OCI-LY7 (cell line): ENCODE data around the gene HACD1. TPM values are rescaled to one million over a fixed set of nuclear protein-coding genes. Genes with fewer than 3 reads are reported as not detected.

Experiments
- BruUV-seq: library from RNA; stranded (reverse); fragments of 400-500 nt; replicated peaks from 2 replicates; lab custom pipeline; 2021; lab: Mats Ljungman, UMichigan
- CTCF ChIA-PET: fragments of 300-600 bp; sonication (Branson Sonifier 250); formaldehyde crosslinking; loops from one replicate; lab custom pipeline; 2022; ENCODE audit warnings: antibody characterized with exemption; ENCODE audit not compliant: unreplicated experiment; lab: Charles Lee
- POLR2A ChIA-PET: fragments of 300-600 bp; sonication (Branson Sonifier 250); formaldehyde crosslinking; loops from one replicate; lab custom pipeline; 2022; ENCODE audit warnings: antibody characterized with exemption; lab: Charles Lee
- DNase-seq: peaks from one replicate; pipeline ENCODE4 v3.0.0-alpha.2; 2015; ENCODE audit warnings: low spot score
- H2AFZ ChIP-seq: fragments of 200-600 bp; sonication (generic), shearing (Covaris generic); 2 replicates; pipeline ENCODE4 v1.6.1; 2014; ENCODE audit warnings: mild to moderate bottlenecking, antibody characterized with exemption, low read length, moderate library complexity
- H3K27ac ChIP-seq: fragments of 200-600 bp; sonication (generic); 2 replicates; pipeline ENCODE4 v1.5.1; 2014; ENCODE audit warnings: mixed run types, low read depth, mild to moderate bottlenecking, moderate library complexity, low read length, inconsistent platforms; ENCODE audit not compliant: poor library complexity, severe bottlenecking
- H3K36me3 ChIP-seq: fragments of 200-600 bp; sonication (generic); 2 replicates; pipeline ENCODE4 v1.6.1; 2014; ENCODE audit warnings: mild to moderate bottlenecking, antibody characterized with exemption, low read length, moderate library complexity, mixed read lengths; ENCODE audit not compliant: insufficient read depth
- H3K4me1 ChIP-seq: fragments of 200-600 bp; sonication (generic); 2 replicates; pipeline ENCODE4 v1.5.1; 2014; ENCODE audit warnings: mild to moderate bottlenecking, low read length; ENCODE audit not compliant: insufficient read depth, poor library complexity, severe bottlenecking
- H3K4me2 ChIP-seq: fragments of 200-600 bp; sonication (generic); 2 replicates; pipeline ENCODE4 v1.6.1; 2014; ENCODE audit warnings: mild to moderate bottlenecking, low read length
- H3K4me3 ChIP-seq: fragments of 200-600 bp; sonication (generic); 2 replicates; pipeline ENCODE4 v1.5.1; 2014; ENCODE audit warnings: mild to moderate bottlenecking, low read depth, low read length; ENCODE audit not compliant: poor library complexity, severe bottlenecking
- H3K79me2 ChIP-seq: fragments of 200-600 bp; sonication (generic); 2 replicates; pipeline ENCODE4 v1.6.1; 2016; ENCODE audit warnings: low read depth, mild to moderate bottlenecking, low read length, moderate library complexity, mixed read lengths; ENCODE audit not compliant: insufficient read depth
- H3K9me2 ChIP-seq: fragments of 200-600 bp; sonication (generic); 2 replicates; pipeline ENCODE4 v1.6.1; 2016; ENCODE audit warnings: mild to moderate bottlenecking, low read length, mixed read lengths; ENCODE audit not compliant: insufficient read depth
- H3K9me3 ChIP-seq: fragments of 200-600 bp; sonication (generic); 2 replicates; pipeline ENCODE4 v1.6.1; 2014; ENCODE audit warnings: mild to moderate bottlenecking, mixed run types, low read length, mixed read lengths
- H4K20me1 ChIP-seq: fragments of 200-600 bp; sonication (generic); 2 replicates; pipeline ENCODE4 v1.6.1; 2014; ENCODE audit warnings: mild to moderate bottlenecking, antibody characterized with exemption, low read length, moderate library complexity, mixed read lengths; ENCODE audit not compliant: insufficient read depth
- CTCF ChIP-seq: fragments of 200-600 bp; sonication (generic); conservative IDR thresholded peaks from 2 replicates; pipeline ENCODE4 v1.5.1; 2014; ENCODE audit warnings: mild to moderate bottlenecking, antibody characterized with exemption, low read length, moderate library complexity, mixed read lengths
- EZH2phosphoT487 ChIP-seq: fragments of 200-600 bp; sonication (generic); IDR thresholded peaks from 2 replicates; pipeline ENCODE4 v1.6.1; 2018; ENCODE audit warnings: low read depth, borderline replicate concordance, mild to moderate bottlenecking, mixed run types, antibody characterized with exemption, low read length, moderate library complexity, mixed read lengths
- intact Hi-C: fragments of 100-400 bp; cut with micrococcal nuclease; formaldehyde crosslinking; loops from one replicate; pipeline ENCODE4 v1.10.0; 2022; ENCODE audit not compliant: unreplicated experiment
- total RNA-seq, 2 experiments: library from RNA; depleted of rRNA in 1 of 2; stranded (reverse); fragments of >200 nt in 1 of 2; shearing (Covaris generic) in 1 of 2; gene quantifications; 2 replicates each; pipeline ENCODE4 v1.2.3, GENCODE V29; 2014 to 2022

Gene HACD1
- total RNA-seq, 2 experiments from 2014 or later: not detected

- no TSS peak for BruUV-seq
- Histone ChIP-seq H3K79me2 (no peaks in the 10 kb centered on the region), H3K9me2 (no peaks in the 10 kb centered on the region), H3K4me2 (no peak overlapping the region), H3K4me1 (no peaks in the 10 kb centered on the region), H3K36me3 (no peaks in the 10 kb centered on the region), H3K27ac (no peak overlapping the region), H3K4me3 (no peak overlapping the region), H4K20me1 (no peaks in the 10 kb centered on the region), H2AFZ (no peak overlapping the region), H3K9me3 (no peaks in the 10 kb centered on the region)
- ChIA-PET POLR2A (no interaction called here), CTCF (no interaction called here)
- intact Hi-C loops: no loop called here
- DNase-seq: no peak
- no peak for TF ChIP-seq CTCF
- no peak for TF ChIP-seq EZH2phosphoT487
These were observed 68.4 kb downstream of the HACD1 start for GRCh38 chr10:17548770-17549169.

- H2AFZ ChIP-seq: no peak overlapping the region
- H3K27ac ChIP-seq: no peak overlapping the region
- intact Hi-C loops: no loop called here
- H3K4me2 ChIP-seq: no peak overlapping the region
- no peaks in the 10 kb centered on the region for H3K4me1 ChIP-seq
- no peaks in the 10 kb centered on the region for H3K79me2 ChIP-seq
- DNase-seq: no peak
- no peaks in the 10 kb centered on the region for H3K9me2 ChIP-seq
- BruUV-seq: no TSS peak
- no peaks in the 10 kb centered on the region for H3K9me3 ChIP-seq
- TF ChIP-seq EZH2phosphoT487 (no peak), CTCF (no peak)
- no peaks in the 10 kb centered on the region for H3K36me3 ChIP-seq
- H3K4me3 ChIP-seq: no peak overlapping the region
- H4K20me1 ChIP-seq: no peaks in the 10 kb centered on the region
- ChIA-PET CTCF (no interaction called here), POLR2A (no interaction called here)
These were observed 69.0 kb downstream of the HACD1 start for GRCh38 chr10:17548162-17548561.

GRCh38 chr10:17547060-17547459, 70.1 kb downstream of the HACD1 start:
- Histone ChIP-seq H2AFZ (no peak overlapping the region), H3K4me2 (no peak overlapping the region), H4K20me1 (no peaks in the 10 kb centered on the region), H3K4me1 (no peaks in the 10 kb centered on the region), H3K9me2 (no peaks in the 10 kb centered on the region), H3K79me2 (no peaks in the 10 kb centered on the region), H3K4me3 (no peak overlapping the region), H3K27ac (no peak overlapping the region), H3K36me3 (no peaks in the 10 kb centered on the region), H3K9me3 (no peaks in the 10 kb centered on the region)
- ChIA-PET CTCF (no interaction called here), POLR2A (interaction anchor here (0.6 kb wide), 1 partner anchor 55 kb away, joined by 4 read pairs; no protein-coding TSS in a partner anchor)
- intact Hi-C loops: no loop called here
- BruUV-seq: no TSS peak
- TF ChIP-seq EZH2phosphoT487 (no peak), CTCF (no peak)
- no peak for DNase-seq
